B cell (primary cell): ENCODE measurements around the gene GLCE. TPM values are rescaled to one million over a fixed set of nuclear protein-coding genes. Genes with fewer than 3 reads are reported as not detected.

Experiments used
- ATAC-seq: fragments of 200-7000 bp; cut with Tn5 transposase; one replicate; pipeline ENCODE4 v1.10.0; 2021; ENCODE audit warnings: low read depth, mild to moderate bottlenecking, moderate number of reproducible peaks, moderate library complexity
- CTCF ChIA-PET: fragments of 350-600 bp; sonication (Branson Sonifier 250); formaldehyde crosslinking; loops from one replicate; lab custom pipeline; 2021; ENCODE audit warnings: antibody characterized with exemption, inconsistent platforms; lab: Charles Lee
- POLR2A ChIA-PET: fragments of 350-600 bp; sonication (Branson Sonifier 250); formaldehyde crosslinking; loops from one replicate; lab custom pipeline; 2021; ENCODE audit warnings: antibody characterized with exemption; lab: Charles Lee
- DNase-seq: peaks from one replicate; pipeline ENCODE4 v3.0.0; 2013
- H2AFZ ChIP-seq: 2 replicates; pipeline ENCODE4 v1.6.1; 2012; ENCODE audit warnings: mild to moderate bottlenecking, low read depth, low read length; ENCODE audit not compliant: insufficient read depth, poor library complexity, severe bottlenecking
- H3K27ac ChIP-seq, 2 donors: 1 replicate in 1 of 2; 2 replicates in 1 of 2; pipeline ENCODE4 v1.5.1; 2012 to 2013; ENCODE audit warnings: low read length in 2 of 2, mild to moderate bottlenecking in 2 of 2, moderate library complexity in 1 of 2
- H3K27me3 ChIP-seq, 4 experiments: fragments of 200-600 bp in 1 of 4; sonication (generic) in 1 of 4; replicated peaks in 1 of 4; 1 replicate in 2 of 4; 2 replicates in 2 of 4; pipeline versions ENCODE4 v1.6.1 to v1.7.0; 2013 to 2016; ENCODE audit warnings: low read length in 3 of 4, mild to moderate bottlenecking in 2 of 4, mixed read lengths in 1 of 4, moderate library complexity in 1 of 4; ENCODE audit not compliant: insufficient read depth in 4 of 4, control insufficient read depth in 3 of 4; ENCODE audit errors: control extremely low read depth in 1 of 4
- H3K36me3 ChIP-seq, 2 experiments: replicated peaks in 1 of 2; 1 replicate in 1 of 2; 2 replicates in 1 of 2; pipeline versions ENCODE4 v1.6.1 to v1.7.1; 2013; ENCODE audit warnings: low read length in 1 of 2; ENCODE audit not compliant: insufficient read depth in 2 of 2, control insufficient read depth in 1 of 2; ENCODE audit errors: control extremely low read depth in 1 of 2, extremely low read depth in 1 of 2
- H3K4me1 ChIP-seq, 2 donors: fragments of 200-600 bp in 1 of 2; sonication (generic) in 1 of 2; 1 replicate in 1 of 2; 2 replicates in 1 of 2; pipeline versions ENCODE4 v1.5.1 to v1.6.1; 2013 to 2017; ENCODE audit warnings: low read length in 2 of 2; ENCODE audit not compliant: control insufficient read depth in 2 of 2, insufficient read depth in 2 of 2
- H3K4me2 ChIP-seq: replicated peaks from 2 replicates; pipeline ENCODE3; 2012; ENCODE audit warnings: mild to moderate bottlenecking, low read depth, low read length; ENCODE audit not compliant: poor library complexity, severe bottlenecking
- H3K4me3 ChIP-seq, 5 experiments: fragments of 200-600 bp in 1 of 5; sonication (generic) in 1 of 5; 1 replicate in 3 of 5; 2 replicates in 2 of 5; pipeline versions ENCODE4 v1.5.1 to v1.7.0; 2011 to 2016; ENCODE audit warnings: low read length in 4 of 5, mild to moderate bottlenecking in 4 of 5, low read depth in 2 of 5, control low read depth in 1 of 5, moderate library complexity in 1 of 5; ENCODE audit not compliant: insufficient read depth in 1 of 5; ENCODE audit errors: control extremely low read depth in 1 of 5, extremely low read depth in 1 of 5
- H3K79me2 ChIP-seq: fragments of 200-600 bp; sonication (generic); one replicate; pipeline ENCODE4 v1.6.0; 2016; ENCODE audit warnings: low read length; ENCODE audit not compliant: control insufficient read depth, insufficient read depth
- H3K9ac ChIP-seq: fragments of 200-600 bp; sonication (generic); 2 replicates; pipeline ENCODE4 v1.6.1; 2017; ENCODE audit warnings: mild to moderate bottlenecking, low read length, moderate library complexity
- H3K9me3 ChIP-seq, 3 donors: one replicate each; pipeline versions ENCODE4 v1.6.1 to v1.7.1; 2013; ENCODE audit warnings: low read length in 2 of 3; ENCODE audit not compliant: control insufficient read depth in 2 of 3, insufficient read depth in 1 of 3; ENCODE audit errors: control extremely low read depth in 1 of 3
- H4K20me1 ChIP-seq: 2 replicates; pipeline ENCODE4 v1.6.0; 2012; ENCODE audit warnings: mild to moderate bottlenecking, low read length; ENCODE audit not compliant: insufficient read depth, control insufficient read depth, poor library complexity, severe bottlenecking
- H3K27ac Mint-ChIP-seq: one replicate; pipeline ENCODE4 v1.8.0; 2021; ENCODE audit warnings: mixed read lengths
- H3K27me3 Mint-ChIP-seq: one replicate; pipeline ENCODE4 v1.8.0; 2021; ENCODE audit warnings: mixed read lengths
- H3K4me1 Mint-ChIP-seq: one replicate; pipeline ENCODE4 v1.8.0; 2021; ENCODE audit warnings: mixed read lengths
- H3K4me3 Mint-ChIP-seq: one replicate; pipeline ENCODE4 v1.8.0; 2021; ENCODE audit warnings: mixed read lengths
- H3K9me3 Mint-ChIP-seq: one replicate; pipeline ENCODE4 v1.8.0; 2022; ENCODE audit warnings: mixed read lengths; ENCODE audit not compliant: insufficient read depth
- CTCF ChIP-seq: fragments of 200-600 bp; IDR thresholded peaks from one replicate; pipeline ENCODE4 v1.8.0; 2022; ENCODE audit warnings: antibody characterized with exemption, mild to moderate bottlenecking
- EZH2 ChIP-seq: IDR thresholded peaks from 2 replicates; pipeline ENCODE4 v1.6.1; 2012; ENCODE audit warnings: borderline replicate concordance, low read depth, mild to moderate bottlenecking, moderate library complexity, low read length; ENCODE audit not compliant: insufficient read depth, poor library complexity, severe bottlenecking
- WGBS: methylation state at CpG from one replicate; pipeline ENCODE4 v1.1.5; 2013; ENCODE audit warnings: missing lambda C conversion rate; ENCODE audit not compliant: insufficient coverage; 5-methylcytosine and 5-hydroxymethylcytosine counted together
- intact Hi-C: fragments of 100-400 bp; cut with micrococcal nuclease; formaldehyde crosslinking; loops from one replicate; pipeline ENCODE4 v1.10.0; 2022
- polyA plus RNA-seq: library from polyadenylated mRNA; depleted of rRNA; stranded (reverse); fragments of >200 nt; gene quantifications from 2 replicates; pipeline ENCODE4 v1.2.3, GENCODE V29; 2012
- total RNA-seq, 2 donors: library from RNA; stranded (reverse); fragments of 120-200 nt in 1 of 2; gene quantifications; 1 replicate in 1 of 2; 2 replicates in 1 of 2; pipeline versions ENCODE4 v1.2.3 to v1.2.4, GENCODE V29; 2013 to 2022

GLCE gene
- total and polyA plus RNA-seq, 2 donors (not counting 1 experiment from before 2014, with no cell fraction given), result 3.0 to 5.3 TPM

GRCh38 chr15:69128667-69129311 is 31.6 kb upstream of the GLCE start:
- Mint-ChIP-seq H3K27ac (no peak overlapping the region), H3K27me3 (no peaks in the 10 kb centered on the region), H3K9me3 (no peaks in the 10 kb centered on the region), H3K4me1 (peaks cover 14% of the 10 kb centered on the region), H3K4me3 (no peak overlapping the region)
- no peaks in the 10 kb centered on the region for H3K36me3 ChIP-seq
- peaks cover 4 to 14% of the 10 kb centered on the region in 2 donors for H3K4me1 ChIP-seq
- H2AFZ ChIP-seq, result no peak overlapping the region
- DNase-seq, result no peak
- H3K27ac ChIP-seq, result no peak overlapping the region
- H3K4me3 ChIP-seq, result no peak overlapping the region
- no peak overlapping the region for H3K4me2 ChIP-seq
- no peak overlapping the region for H3K9ac ChIP-seq
- no peaks in the 10 kb centered on the region for H3K79me2 ChIP-seq
- WGBS, result 83% methylated on average over 1 of the region's 2 CpGs
- POLR2A ChIA-PET, result no interaction called here
- no peaks in the 10 kb centered on the region for H4K20me1 ChIP-seq
- ATAC-seq, result no peak
- intact Hi-C loops, result no loop called here
- no peaks in the 10 kb centered on the region for H3K9me3 ChIP-seq
- TF ChIP-seq EZH2 (no peak), CTCF (no peak)
- peaks cover 0 to 2% (median 0%) of the 10 kb centered on the region in 4 experiments for H3K27me3 ChIP-seq
- CTCF ChIA-PET, result no interaction called here

GRCh38 chr15:69131362-69132220 is 28.8 kb upstream of the GLCE start:
- H3K9me3 Mint-ChIP-seq, result no peaks in the 10 kb centered on the region
- WGBS, result 72% methylated on average over 6 of the region's 7 CpGs
- peak overlapping the region; percentile 21 for H2AFZ ChIP-seq
- DNase-seq (peak; percentile 27), ATAC-seq (no peak)
- peaks cover 14% of the 10 kb centered on the region for H3K4me1 Mint-ChIP-seq
- ChIA-PET POLR2A (no interaction called here), CTCF (no interaction called here)
- no peaks in the 10 kb centered on the region for H3K9me3 ChIP-seq
- peak overlapping the region; percentile 38 for H3K27ac Mint-ChIP-seq
- H3K27me3 ChIP-seq, result peaks cover 0 to 3% (median 1%) of the 10 kb centered on the region in 4 experiments
- H3K4me1 ChIP-seq, result peaks cover 4 to 14% of the 10 kb centered on the region in 2 donors
- H3K4me2 ChIP-seq, result no peak overlapping the region
- H3K4me3 ChIP-seq, result no peak overlapping the region
- H4K20me1 ChIP-seq, result no peaks in the 10 kb centered on the region
- intact Hi-C loops, result no loop called here
- no peaks in the 10 kb centered on the region for H3K79me2 ChIP-seq
- H3K36me3 ChIP-seq, result no peaks in the 10 kb centered on the region
- no peak overlapping the region for H3K4me3 Mint-ChIP-seq
- H3K27ac ChIP-seq, result no peak overlapping the region
- TF ChIP-seq EZH2, result no peak
- no peak for TF ChIP-seq CTCF
- H3K27me3 Mint-ChIP-seq, result peaks cover 4% of the 10 kb centered on the region
- H3K9ac ChIP-seq, result no peak overlapping the region
